ENCODE results near the gene PPIP5K2.

DNA sequence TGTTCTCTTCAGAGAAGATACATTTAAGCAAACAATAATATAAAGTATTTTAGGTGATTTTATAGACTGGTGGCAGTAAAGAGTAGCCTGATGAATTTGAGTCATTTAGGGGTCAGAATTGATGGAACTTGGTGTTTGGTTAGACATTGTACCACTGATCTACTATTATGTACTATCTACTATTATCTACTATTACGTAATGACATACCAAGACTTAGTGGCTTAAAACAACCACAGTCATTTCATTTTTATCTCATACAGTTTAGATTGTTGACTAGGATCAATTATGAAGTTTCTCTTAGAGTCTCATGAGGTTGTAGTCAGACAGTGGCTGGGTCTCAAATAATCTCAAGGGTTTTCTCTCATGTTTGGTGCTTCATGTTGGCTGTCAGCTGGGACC is 54.0 kb downstream of the PPIP5K2 start:
- no peak for TF ChIP-seq POLR2A (IDR thresholded peaks at IDR 0.05)
- TF ChIP-seq, protein P1, sequence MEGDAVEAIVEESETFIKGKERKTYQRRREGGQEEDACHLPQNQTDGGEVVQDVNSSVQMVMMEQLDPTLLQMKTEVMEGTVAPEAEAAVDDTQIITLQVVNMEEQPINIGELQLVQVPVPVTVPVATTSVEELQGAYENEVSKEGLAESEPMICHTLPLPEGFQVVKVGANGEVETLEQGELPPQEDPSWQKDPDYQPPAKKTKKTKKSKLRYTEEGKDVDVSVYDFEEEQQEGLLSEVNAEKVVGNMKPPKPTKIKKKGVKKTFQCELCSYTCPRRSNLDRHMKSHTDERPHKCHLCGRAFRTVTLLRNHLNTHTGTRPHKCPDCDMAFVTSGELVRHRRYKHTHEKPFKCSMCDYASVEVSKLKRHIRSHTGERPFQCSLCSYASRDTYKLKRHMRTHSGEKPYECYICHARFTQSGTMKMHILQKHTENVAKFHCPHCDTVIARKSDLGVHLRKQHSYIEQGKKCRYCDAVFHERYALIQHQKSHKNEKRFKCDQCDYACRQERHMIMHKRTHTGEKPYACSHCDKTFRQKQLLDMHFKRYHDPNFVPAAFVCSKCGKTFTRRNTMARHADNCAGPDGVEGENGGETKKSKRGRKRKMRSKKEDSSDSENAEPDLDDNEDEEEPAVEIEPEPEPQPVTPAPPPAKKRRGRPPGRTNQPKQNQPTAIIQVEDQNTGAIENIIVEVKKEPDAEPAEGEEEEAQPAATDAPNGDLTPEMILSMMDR (IDR thresholded peaks at IDR 0.05): no peak

Data from testis (tissue), 2 donors.